GM19023 (cell line): ENCODE results near the gene AQP12B.

Source experiments
- ATAC-seq: cut with Tn5 transposase; IDR thresholded peaks from one replicate; pipeline ENCODE4 v1.9.1; 2021; ENCODE audit warnings: mild to moderate bottlenecking, moderate library complexity; ENCODE audit not compliant: unreplicated experiment

Gene AQP12B

GRCh38 chr2:240649331-240649730 is 33.4 kb downstream of the AQP12B start:
- no peak for ATAC-seq

- ATAC-seq, result no peak
These were observed 33.9 kb downstream of the AQP12B start for GRCh38 chr2:240648650-240649275.

- no peak for ATAC-seq
These were observed 34.5 kb downstream of the AQP12B start for GRCh38 chr2:240648155-240648649.

GRCh38 chr2:240647503-240648154 is 35.1 kb downstream of the AQP12B start:
- no peak for ATAC-seq

- ATAC-seq, result no peak
These were observed 35.7 kb downstream of the AQP12B start for GRCh38 chr2:240646900-240647502.

- ATAC-seq, result no peak
These were observed 36.3 kb downstream of the AQP12B start for GRCh38 chr2:240646176-240646899.

- ATAC-seq, result no peak
These were observed 36.9 kb downstream of the AQP12B start for GRCh38 chr2:240645801-240646175.

- no peak for ATAC-seq
These were observed 37.3 kb downstream of the AQP12B start for GRCh38 chr2:240645346-240645745.

- no peak for ATAC-seq
These were observed 37.8 kb downstream of the AQP12B start for GRCh38 chr2:240644859-240645301.

- no peak for ATAC-seq
These were observed 38.5 kb downstream of the AQP12B start for GRCh38 chr2:240644171-240644651.

- ATAC-seq, result no peak
These were observed 38.9 kb downstream of the AQP12B start for GRCh38 chr2:240643811-240644150.

GRCh38 chr2:240643093-240643810 is 39.4 kb downstream of the AQP12B start:
- ATAC-seq, result no peak

- ATAC-seq, result no peak
These were observed 39.9 kb downstream of the AQP12B start for GRCh38 chr2:240642806-240643092.

- no peak for ATAC-seq
These were observed 40.5 kb downstream of the AQP12B start for GRCh38 chr2:240642061-240642805.

GRCh38 chr2:240640939-240641338 is 41.7 kb downstream of the AQP12B start:
- ATAC-seq, result no peak

- no peak for ATAC-seq
These were observed 43.1 kb downstream of the AQP12B start for GRCh38 chr2:240639566-240639965.

- ATAC-seq, result no peak
These were observed 44.0 kb downstream of the AQP12B start for GRCh38 chr2:240638512-240639160.

GRCh38 chr2:240637901-240638345 is 44.8 kb downstream of the AQP12B start:
- ATAC-seq, result no peak

- ATAC-seq, result no peak
These were observed 45.4 kb downstream of the AQP12B start for GRCh38 chr2:240637116-240637900.
